Fibroblast of peridontal ligament (primary cell): ENCODE results near the gene TMUB1.

Source experiments
- DNase-seq: peaks from one replicate; pipeline ENCODE4 v3.0.0-alpha.2; 2010; ENCODE audit errors: extremely low read depth

Gene TMUB1

GRCh38 chr7:151083071-151083823, at the start of gene TMUB1:
Gene TMUB1 (minus strand): TSS chr7:151083493. CDS start chr7:151082563, 930 bp downstream.
- no peak for DNase-seq

- DNase-seq = no peak
Measured at GRCh38 chr7:151132461-151133205, 49.3 kb upstream of the TMUB1 start.

- DNase-seq = no peak
Measured at GRCh38 chr7:151131592-151132293, 48.5 kb upstream of the TMUB1 start.

- DNase-seq = no peak
Measured at GRCh38 chr7:151131224-151131591, 47.9 kb upstream of the TMUB1 start.

- DNase-seq = no peak
Measured at GRCh38 chr7:151130741-151131157, 47.5 kb upstream of the TMUB1 start.

GRCh38 chr7:151129960-151130591, 46.8 kb upstream of the TMUB1 start:
- DNase-seq = no peak

- no peak for DNase-seq
Measured at GRCh38 chr7:151129117-151129959, 46.0 kb upstream of the TMUB1 start.

- DNase-seq = no peak
Measured at GRCh38 chr7:151128716-151129115, 45.4 kb upstream of the TMUB1 start.

GRCh38 chr7:151128144-151128543, 44.9 kb upstream of the TMUB1 start:
- no peak for DNase-seq

GRCh38 chr7:151126491-151127137, 43.3 kb upstream of the TMUB1 start:
- no peak for DNase-seq

GRCh38 chr7:151125846-151126481, 42.7 kb upstream of the TMUB1 start:
- no peak for DNase-seq

GRCh38 chr7:151125470-151125845, 42.2 kb upstream of the TMUB1 start:
- no peak for DNase-seq

GRCh38 chr7:151124899-151125399, 41.7 kb upstream of the TMUB1 start:
- no peak for DNase-seq

GRCh38 chr7:151124481-151124880, 41.2 kb upstream of the TMUB1 start:
- DNase-seq = no peak

- peak; percentile 77 for DNase-seq
Measured at GRCh38 chr7:151123822-151124464, 40.6 kb upstream of the TMUB1 start.

- no peak for DNase-seq
Measured at GRCh38 chr7:151123158-151123821, 40.0 kb upstream of the TMUB1 start.

GRCh38 chr7:151122796-151123157, 39.5 kb upstream of the TMUB1 start:
- DNase-seq = no peak

GRCh38 chr7:151122276-151122675, 39.0 kb upstream of the TMUB1 start:
- no peak for DNase-seq
